Muscle layer of colon (tissue), 2 donors: Measurements from ENCODE around the gene LRMDA.

ENCODE experiments used
- H3K27ac ChIP-seq: one replicate; pipeline ENCODE4 v1.7.0; 2013; ENCODE audit warnings: low read depth, mild to moderate bottlenecking, low read length, moderate library complexity
- H3K27me3 ChIP-seq, 2 donors: one replicate each; pipeline ENCODE4 v1.7.0; 2013; ENCODE audit warnings: low read length in 2 of 2, mild to moderate bottlenecking in 2 of 2; ENCODE audit not compliant: insufficient read depth in 2 of 2, control insufficient read depth in 1 of 2
- H3K36me3 ChIP-seq: one replicate; pipeline ENCODE4 v1.7.0; 2013; ENCODE audit warnings: mild to moderate bottlenecking, low read length; ENCODE audit not compliant: insufficient read depth
- H3K4me1 ChIP-seq: one replicate; pipeline ENCODE4 v1.7.0; 2013; ENCODE audit warnings: mild to moderate bottlenecking, low read length; ENCODE audit not compliant: insufficient read depth
- H3K4me3 ChIP-seq, 2 donors: one replicate each; pipeline ENCODE4 v1.7.0; 2013; ENCODE audit warnings: low read length in 2 of 2, low read depth in 1 of 2, mild to moderate bottlenecking in 1 of 2, moderate library complexity in 1 of 2
- H3K9ac ChIP-seq: one replicate; pipeline ENCODE4 v1.7.0; 2013; ENCODE audit warnings: low read length
- H3K9me3 ChIP-seq: one replicate; pipeline ENCODE4 v1.7.0; 2013; ENCODE audit warnings: mild to moderate bottlenecking, low read length
- donor health status: abdominal sarcoma.
- donor health status: Adenocarcinoma of cecum.

Gene LRMDA

GRCh38 chr10:75397496-75398199, 33.8 kb upstream of the LRMDA start:
- no peaks in the 10 kb centered on the region for H3K9me3 ChIP-seq
- peak overlapping the region; percentile 17 to 68 for H3K4me3 ChIP-seq
- H3K27me3 ChIP-seq = no peaks in the 10 kb centered on the region
- H3K9ac ChIP-seq = no peak overlapping the region
- H3K4me1 ChIP-seq = no peaks in the 10 kb centered on the region
- H3K36me3 ChIP-seq = peaks cover 6% of the 10 kb centered on the region
- H3K27ac ChIP-seq = peak overlapping the region; percentile 84

DNA sequence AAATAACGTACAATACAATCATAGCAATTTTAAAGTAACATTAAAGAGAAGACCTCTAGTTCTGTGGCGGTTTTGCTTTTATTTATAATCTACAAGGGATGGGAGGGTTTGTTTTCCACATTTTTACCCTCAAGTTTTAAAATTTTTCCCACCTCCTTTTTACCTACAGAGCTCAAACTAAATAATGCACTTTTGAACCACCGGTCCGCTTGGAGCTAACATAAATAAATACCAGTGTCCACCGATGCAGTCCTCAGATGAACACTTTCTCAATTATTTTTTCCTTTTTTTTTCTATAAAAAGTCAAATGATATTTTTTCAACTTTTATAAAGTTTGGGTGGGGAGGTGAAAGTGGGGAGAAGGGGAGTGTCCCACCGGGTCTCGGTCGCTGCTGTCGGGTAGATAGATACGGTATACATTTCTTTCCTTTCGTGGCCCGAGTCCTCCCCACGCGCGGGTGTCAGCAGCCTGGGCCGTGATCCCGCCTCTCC, 33.2 kb upstream of the LRMDA start:
- Histone ChIP-seq H3K27ac (peak overlapping the region; percentile 84), H3K9ac (peak overlapping the region; percentile 53), H3K4me3 (peak overlapping the region; percentile 68 to 82), H3K36me3 (peaks cover 6% of the 10 kb centered on the region), H3K27me3 (no peaks in the 10 kb centered on the region), H3K4me1 (no peaks in the 10 kb centered on the region), H3K9me3 (no peaks in the 10 kb centered on the region)

DNA sequence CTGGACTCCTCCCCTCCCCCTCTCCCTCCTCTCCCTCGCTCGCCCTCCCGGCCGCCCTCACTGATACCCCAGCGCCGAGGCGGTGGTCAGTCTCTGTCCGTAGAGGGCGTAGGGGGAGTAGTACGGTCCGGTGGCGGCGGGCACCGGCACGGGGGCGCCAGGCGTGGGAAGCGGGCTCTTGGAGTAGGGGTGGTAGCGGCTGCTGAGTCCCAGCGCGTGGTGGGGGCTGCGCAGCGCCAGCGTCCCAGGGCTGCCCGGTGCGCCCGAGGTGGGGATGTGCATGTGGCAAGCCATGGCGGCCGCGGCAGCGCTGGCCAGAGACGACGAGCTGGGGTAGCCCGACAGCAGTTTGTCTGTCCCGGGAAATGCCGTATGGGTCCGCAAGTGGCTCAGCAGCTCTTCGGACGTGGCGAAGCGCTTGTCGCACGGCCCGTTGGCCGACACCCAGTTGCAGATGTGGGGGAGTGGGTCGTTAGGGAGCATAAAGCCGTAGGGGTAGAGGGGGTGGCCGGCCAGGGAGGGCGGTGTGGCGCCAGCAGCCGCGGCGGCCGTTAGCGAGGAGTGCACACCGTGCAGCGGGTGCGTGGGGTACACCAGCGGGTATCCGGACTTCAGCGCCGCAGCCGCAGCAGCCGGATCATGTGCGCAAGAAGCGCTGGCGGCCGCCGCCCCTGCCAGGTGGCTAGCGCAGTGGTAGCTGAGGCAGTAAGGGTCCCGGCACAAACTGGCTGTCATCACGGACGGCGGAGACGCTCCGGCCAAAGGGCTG, 32.5 kb upstream of the LRMDA start:
- peak overlapping the region; percentile 84 for H3K27ac ChIP-seq
- no peaks in the 10 kb centered on the region for H3K9me3 ChIP-seq
- H3K9ac ChIP-seq = peak overlapping the region; percentile 53
- peaks cover 3% of the 10 kb centered on the region for H3K4me1 ChIP-seq
- peak overlapping the region; percentile 68 to 82 for H3K4me3 ChIP-seq
- no peaks in the 10 kb centered on the region for H3K27me3 ChIP-seq
- peaks cover 6% of the 10 kb centered on the region for H3K36me3 ChIP-seq

DNA sequence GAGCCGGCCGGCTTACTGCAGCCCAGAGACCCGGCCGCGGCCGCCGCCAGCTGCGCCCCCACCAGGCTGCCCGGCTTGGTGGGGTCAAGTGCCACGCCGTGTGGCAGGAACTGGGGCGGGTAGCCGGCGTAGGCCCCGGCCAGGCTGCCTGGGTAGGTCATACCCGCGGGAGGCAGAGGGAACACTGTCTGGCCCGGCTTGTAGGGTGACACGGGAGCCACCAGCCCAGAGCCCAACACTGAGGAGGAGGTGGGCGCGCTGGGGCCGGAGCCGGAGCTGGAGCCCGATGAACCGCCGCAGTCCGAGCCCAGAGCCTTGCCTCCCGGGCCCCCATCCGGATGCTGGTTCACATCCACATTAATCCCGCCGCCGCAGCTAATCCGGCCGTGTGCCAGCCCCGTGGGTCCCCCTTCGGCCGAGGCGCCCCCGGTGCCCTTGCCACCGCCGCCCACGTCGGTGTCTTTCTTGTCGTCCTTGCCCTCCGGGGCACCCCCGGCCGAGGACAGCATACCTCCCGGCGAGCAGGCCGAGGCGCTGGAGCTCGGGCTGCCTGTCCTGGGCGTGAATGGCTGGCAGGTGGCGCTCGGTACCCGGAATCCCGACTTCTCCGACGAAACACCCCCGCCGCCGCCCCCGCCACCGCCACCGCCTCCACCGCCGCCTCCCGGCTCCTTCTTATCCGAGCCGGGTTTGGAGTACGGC, 31.8 kb upstream of the LRMDA start:
- Histone ChIP-seq H3K4me1 (peaks cover 5% of the 10 kb centered on the region), H3K9me3 (no peaks in the 10 kb centered on the region), H3K27me3 (no peaks in the 10 kb centered on the region), H3K9ac (peak overlapping the region; percentile 96), H3K27ac (peak overlapping the region; percentile 98), H3K4me3 (peak overlapping the region; percentile 82 to 86), H3K36me3 (peaks cover under 1% of the 10 kb centered on the region)

DNA sequence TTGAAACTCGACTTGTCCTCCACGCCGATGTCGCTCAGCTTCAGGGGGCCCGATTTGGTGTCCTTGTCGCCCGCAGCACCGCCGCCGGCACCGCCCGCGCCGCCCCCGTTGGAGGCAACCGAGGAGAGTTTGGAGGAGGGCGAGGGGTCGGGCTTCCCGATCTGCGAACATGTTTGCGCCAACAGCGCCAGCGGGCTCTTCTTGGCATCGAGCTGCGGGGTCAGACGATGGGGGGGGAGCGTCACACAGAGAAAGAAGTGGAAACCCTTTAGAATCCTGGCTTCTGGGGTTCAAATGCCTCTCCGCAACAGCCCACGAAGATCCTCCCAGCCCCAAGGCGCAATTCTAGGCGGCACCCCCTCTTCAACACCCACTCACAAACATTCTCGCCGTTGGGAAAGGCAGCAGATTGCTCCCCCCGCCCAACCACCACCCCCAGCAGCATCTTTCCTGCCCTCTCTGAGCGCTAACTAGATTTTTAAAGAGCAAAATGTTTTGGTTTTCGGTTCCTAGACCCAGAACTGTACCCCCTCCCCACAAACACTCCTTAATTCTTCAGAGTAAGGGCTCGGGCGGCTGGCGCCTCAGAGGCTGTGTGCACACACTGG, 31.2 kb upstream of the LRMDA start:
- H3K4me1 ChIP-seq = peaks cover 5% of the 10 kb centered on the region
- no peaks in the 10 kb centered on the region for H3K36me3 ChIP-seq
- peak overlapping the region; percentile 96 for H3K9ac ChIP-seq
- no peaks in the 10 kb centered on the region for H3K27me3 ChIP-seq
- H3K9me3 ChIP-seq = no peaks in the 10 kb centered on the region
- H3K27ac ChIP-seq = peak overlapping the region; percentile 98
- H3K4me3 ChIP-seq = peak overlapping the region; percentile 86 to 100

GRCh38 chr10:75400771-75401568, 30.5 kb upstream of the LRMDA start:
- H3K27ac ChIP-seq = peak overlapping the region; percentile 98
- H3K4me1 ChIP-seq = peaks cover 5% of the 10 kb centered on the region
- no peaks in the 10 kb centered on the region for H3K9me3 ChIP-seq
- H3K27me3 ChIP-seq = no peaks in the 10 kb centered on the region
- peak overlapping the region; percentile 86 to 100 for H3K4me3 ChIP-seq
- H3K9ac ChIP-seq = peak overlapping the region; percentile 96
- H3K36me3 ChIP-seq = no peaks in the 10 kb centered on the region

GRCh38 chr10:75401569-75402485, 29.6 kb upstream of the LRMDA start, which contains the start of gene ZNF503:
ZNF503 (minus strand) TSS chr10:75401764; CDS start chr10:75401419, 345 bp downstream.
- H3K4me3 ChIP-seq = peak within 1 kb of the TSS; percentile 86 to 100
- no peaks in the 10 kb centered on the region for H3K9me3 ChIP-seq
- H3K27ac ChIP-seq = peak within 1 kb of the TSS; percentile 98
- peak within 1 kb of the TSS; percentile 96 for H3K9ac ChIP-seq
- no peaks in the 10 kb centered on the region for H3K36me3 ChIP-seq
- H3K4me1 ChIP-seq = peaks cover 5% of the 10 kb centered on the region
- no peaks in the 10 kb centered on the region for H3K27me3 ChIP-seq

- peaks cover 5% of the 10 kb centered on the region for H3K4me1 ChIP-seq
- H3K36me3 ChIP-seq = no peaks in the 10 kb centered on the region
- H3K27me3 ChIP-seq = no peaks in the 10 kb centered on the region
- H3K9me3 ChIP-seq = no peaks in the 10 kb centered on the region
- H3K9ac ChIP-seq = peak overlapping the region; percentile 73
- H3K4me3 ChIP-seq = peak overlapping the region; percentile 45 to 86
- H3K27ac ChIP-seq = peak overlapping the region; percentile 98
Measured at GRCh38 chr10:75402486-75403143, 28.8 kb upstream of the LRMDA start.

DNA sequence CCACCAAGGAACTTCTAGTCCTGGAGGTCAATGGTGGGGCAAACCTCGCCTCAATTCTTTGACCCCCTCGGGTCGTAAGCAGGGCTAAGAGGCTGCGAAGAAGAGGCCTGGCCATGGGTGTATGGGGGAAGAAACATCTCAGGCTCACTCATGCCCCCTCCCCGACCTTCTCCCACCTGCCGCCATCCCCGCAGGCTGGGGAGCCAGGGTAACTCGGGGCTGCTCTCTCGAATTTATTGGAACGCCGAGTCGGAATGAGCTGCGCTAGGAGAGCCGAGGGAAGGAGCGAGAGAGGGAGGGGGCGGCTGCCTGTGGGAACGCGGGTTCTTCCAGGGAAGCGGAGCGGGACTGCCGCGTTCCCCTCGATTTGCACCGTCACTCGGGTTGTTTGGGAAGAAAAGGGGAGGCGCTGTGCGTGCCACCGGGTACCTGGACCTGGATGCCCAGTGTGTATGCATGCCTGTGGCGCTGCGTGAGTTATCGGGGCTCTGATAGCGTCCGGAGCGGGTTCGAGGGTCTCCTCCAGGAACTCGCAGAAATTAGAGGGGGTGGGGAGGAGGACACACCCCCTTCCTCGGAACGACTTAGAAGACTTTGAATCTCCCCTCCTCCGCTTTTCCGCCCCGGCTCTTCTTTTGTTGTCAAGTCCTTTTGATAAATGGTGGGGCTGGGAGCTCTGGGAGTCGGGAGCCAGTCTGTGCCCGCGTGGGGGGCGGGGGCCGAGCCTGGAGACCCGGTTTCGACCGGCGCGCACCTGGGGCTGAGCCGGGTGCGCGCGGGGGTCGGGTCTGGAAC, 28.1 kb upstream of the LRMDA start:
- no peaks in the 10 kb centered on the region for H3K9me3 ChIP-seq
- no peaks in the 10 kb centered on the region for H3K27me3 ChIP-seq
- H3K4me1 ChIP-seq = peaks cover 5% of the 10 kb centered on the region

More for the DNA sequence above, 28.1 kb upstream of the LRMDA start:
- Histone ChIP-seq H3K36me3 (no peaks in the 10 kb centered on the region), H3K27ac (peak overlapping the region; percentile 98), H3K4me3 (peak overlapping the region; percentile 45 to 86), H3K9ac (peak overlapping the region; percentile 73)
